HG03139 (cell line): ENCODE measurements around the gene CTU2.
"Not testable (repeated sequence)": the region's sequence is repeated elsewhere in the genome, so short reads cannot be mapped to it uniquely, and the experiment has no call there.

Experiments
- ATAC-seq: cut with Tn5 transposase; IDR thresholded peaks from one replicate; pipeline ENCODE4 v1.9.1; 2021; ENCODE audit not compliant: unreplicated experiment

Gene CTU2

GRCh38 chr16:88706229-88706964 is at the start of gene CTU2, which contains the start of gene RNF166:
CTU2 (plus strand) TSS chr16:88706503; CDS start chr16:88706531, 28 bp downstream.
RNF166 (minus strand) TSS chr16:88706408; CDS start chr16:88706325, 83 bp downstream.
- peak; percentile 53 for ATAC-seq

GRCh38 chr16:88657371-88657770 is 48.9 kb upstream of the CTU2 start:
- ATAC-seq, result no peak

DNA sequence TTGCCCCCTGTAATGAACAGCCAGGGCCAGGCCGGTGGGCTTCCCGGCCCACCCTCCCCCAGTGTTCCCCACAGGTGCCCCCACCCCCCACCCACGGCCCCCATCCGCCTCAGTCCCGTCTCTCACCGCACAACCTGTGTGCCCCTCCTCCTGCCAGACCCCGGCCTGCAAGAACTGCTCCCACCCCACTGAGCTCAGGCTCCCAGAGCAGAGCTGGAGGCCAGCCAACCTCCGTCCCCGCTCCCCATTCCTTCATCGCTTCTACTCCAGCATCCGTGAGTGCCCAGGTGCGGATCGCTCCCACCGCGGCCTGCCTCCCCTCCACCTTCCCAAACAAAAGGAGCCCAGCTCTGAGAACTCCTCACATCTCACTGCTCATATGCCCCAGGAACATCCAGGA is 47.6 kb upstream of the CTU2 start:
- ATAC-seq, result no peak

GRCh38 chr16:88659160-88659559 is 47.1 kb upstream of the CTU2 start:
- ATAC-seq, result no peak

DNA sequence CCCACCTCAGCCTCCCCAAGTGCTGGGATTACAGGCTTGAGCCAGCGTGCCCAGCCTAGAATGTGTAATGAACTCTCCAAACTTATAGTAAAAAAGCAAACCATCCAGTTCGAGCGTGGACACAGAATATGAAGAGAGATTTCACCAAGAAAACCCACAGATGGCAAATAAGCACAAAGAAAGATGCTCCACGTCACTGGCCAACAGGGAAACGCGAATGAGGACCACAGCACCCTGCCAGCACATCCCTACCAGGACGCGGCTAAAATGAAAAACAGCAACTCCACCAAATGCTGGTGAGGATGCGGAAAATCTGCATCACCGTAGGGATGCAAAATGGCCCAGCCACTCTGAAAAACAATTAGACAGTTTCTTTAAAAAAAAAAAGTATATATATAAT is 44.8 kb upstream of the CTU2 start:
- no peak for ATAC-seq

- no peak for ATAC-seq
Measured at GRCh38 chr16:88662222-88662842, 44.0 kb upstream of the CTU2 start.

- ATAC-seq, result peak; percentile 92
Measured at GRCh38 chr16:88662843-88663606, 43.3 kb upstream of the CTU2 start, which contains the start of gene MVD. MVD (minus strand) TSS chr16:88663091; CDS start chr16:88663080, 11 bp downstream.

DNA sequence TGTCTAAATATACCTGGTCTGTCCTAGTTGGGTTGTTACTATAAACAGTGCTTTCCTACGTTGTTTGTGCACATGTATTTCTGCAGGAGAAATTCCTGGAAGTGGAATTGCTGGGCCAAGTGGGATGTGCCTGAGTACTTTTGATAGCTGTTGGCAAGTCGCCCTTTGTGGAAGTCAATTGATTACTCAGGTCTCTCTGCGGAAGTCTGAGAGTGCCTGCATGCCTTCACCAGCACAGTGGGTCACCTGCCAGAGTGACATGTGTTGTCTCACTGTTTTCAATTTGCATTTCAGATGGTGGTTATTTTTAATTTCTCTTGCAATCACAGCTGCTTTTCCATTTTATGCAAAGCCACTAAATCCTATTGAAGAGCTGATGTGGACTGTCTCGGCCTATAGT is 41.2 kb upstream of the CTU2 start:
- ATAC-seq, result no peak

DNA sequence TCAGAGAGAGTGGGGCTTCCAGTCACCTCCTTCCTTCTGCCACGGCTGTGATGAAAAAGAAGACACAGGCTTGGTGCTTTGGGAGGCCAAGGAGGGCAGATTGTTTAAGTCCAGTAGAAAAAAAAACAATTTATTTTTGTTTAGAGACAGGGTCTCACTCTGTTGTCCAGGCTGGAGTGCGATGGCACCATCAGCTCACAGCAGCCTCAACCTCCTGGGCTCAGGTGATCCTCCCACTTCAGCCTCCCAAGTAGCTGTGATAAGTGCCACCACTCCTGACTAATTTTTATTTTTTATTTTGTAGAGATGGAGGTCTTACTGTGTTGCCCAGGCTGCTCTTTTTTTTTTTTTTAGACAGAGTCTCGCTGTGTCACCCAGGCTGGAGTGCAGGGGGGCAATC is 40.7 kb upstream of the CTU2 start:
- ATAC-seq, result no peak

DNA sequence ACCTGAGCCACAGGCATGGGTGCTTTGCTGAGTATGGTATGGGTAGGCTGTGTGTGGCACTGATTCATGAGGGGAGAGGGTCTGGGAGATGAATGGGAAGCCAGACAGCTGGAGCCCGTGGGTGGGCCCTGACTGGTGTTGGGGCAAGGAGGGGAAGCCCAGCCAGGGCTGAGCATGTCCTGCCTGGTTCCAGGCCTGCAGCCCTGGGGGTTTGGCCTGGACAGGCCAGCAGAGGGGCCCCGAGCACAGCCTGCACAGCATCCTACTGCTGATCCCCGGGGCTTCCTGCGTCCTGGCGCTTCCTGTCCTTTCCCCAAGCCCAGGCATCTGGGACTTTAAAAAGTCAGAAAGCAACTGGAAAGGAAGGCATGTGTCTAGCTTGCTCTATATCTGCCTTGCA is 38.8 kb upstream of the CTU2 start:
- ATAC-seq, result no peak

- ATAC-seq, result not testable (repeated sequence)
Measured at GRCh38 chr16:88669493-88669892, 36.8 kb upstream of the CTU2 start.

DNA sequence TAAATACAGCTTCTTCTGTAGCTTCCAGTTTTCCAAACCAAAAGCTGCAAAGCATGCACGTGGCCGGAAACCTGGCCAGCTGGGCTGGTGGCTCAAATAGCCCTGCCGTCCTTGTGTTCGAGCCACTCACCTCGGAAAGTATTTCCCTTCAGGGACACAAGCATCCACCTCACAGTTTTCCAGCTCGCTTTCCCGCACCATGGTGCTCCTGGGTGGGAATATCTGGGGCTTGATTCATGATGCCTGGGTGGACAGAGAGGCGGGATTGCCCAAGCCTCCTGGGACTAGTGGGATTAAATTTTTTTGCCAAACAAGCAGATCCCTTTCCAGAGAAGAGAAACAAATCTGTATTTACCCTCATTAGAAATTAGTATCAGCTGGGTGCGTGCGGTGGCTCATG is 36.3 kb upstream of the CTU2 start:
- ATAC-seq, result no peak

- ATAC-seq, result no peak
Measured at GRCh38 chr16:88671806-88672205, 34.5 kb upstream of the CTU2 start.

DNA sequence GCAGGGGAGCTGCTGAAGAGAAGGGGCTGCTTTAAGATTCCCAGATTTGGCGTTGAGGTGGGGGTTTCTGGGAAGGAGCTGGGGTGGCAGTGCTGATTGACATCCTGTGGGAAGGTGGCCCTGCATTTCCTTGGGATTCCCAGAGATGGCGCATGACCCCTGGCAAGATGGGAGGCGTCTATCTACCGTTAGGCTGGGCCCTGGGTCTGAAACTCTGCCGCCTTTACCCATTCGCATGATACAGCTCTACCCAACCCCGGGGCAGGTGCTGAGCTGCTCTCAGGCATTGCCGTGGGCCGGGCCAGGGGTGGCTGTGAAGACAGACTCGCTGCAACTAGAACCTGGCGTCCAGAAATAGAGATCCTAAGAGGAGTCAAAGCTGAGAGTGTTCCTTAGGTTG is 33.5 kb upstream of the CTU2 start:
- no peak for ATAC-seq

DNA sequence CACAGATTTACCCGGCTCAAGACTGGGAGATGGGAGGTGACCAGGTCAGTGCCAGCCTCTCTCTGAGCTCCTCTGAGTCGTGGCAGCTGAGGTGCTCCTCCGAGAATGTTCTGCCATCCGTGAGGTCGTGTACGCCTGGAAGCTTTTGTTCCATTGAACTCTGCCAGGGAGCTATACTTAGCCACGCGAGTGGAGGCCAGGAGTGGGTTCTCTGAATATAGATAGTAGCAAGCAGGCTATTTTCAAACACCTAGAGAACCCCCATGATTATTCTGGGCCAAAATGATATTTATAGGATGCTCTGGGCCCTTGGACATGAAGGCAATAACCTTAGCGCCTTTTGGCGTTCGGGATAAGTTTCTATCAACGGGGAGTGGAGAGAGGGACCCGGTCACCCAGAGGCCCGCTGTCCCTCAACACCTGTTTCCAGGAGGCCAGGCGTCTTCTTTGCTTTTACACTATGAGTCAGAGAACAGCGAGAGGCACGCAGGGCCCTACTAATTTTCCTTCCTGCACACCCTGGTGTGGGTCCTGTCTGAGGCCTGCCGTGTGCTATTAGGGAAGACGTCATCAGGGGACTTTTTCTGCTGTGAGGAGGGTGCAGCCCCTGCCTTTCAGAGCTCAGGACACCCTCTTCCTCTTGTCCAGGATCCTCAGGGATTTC is 32.5 kb upstream of the CTU2 start:
- ATAC-seq, result no peak

DNA sequence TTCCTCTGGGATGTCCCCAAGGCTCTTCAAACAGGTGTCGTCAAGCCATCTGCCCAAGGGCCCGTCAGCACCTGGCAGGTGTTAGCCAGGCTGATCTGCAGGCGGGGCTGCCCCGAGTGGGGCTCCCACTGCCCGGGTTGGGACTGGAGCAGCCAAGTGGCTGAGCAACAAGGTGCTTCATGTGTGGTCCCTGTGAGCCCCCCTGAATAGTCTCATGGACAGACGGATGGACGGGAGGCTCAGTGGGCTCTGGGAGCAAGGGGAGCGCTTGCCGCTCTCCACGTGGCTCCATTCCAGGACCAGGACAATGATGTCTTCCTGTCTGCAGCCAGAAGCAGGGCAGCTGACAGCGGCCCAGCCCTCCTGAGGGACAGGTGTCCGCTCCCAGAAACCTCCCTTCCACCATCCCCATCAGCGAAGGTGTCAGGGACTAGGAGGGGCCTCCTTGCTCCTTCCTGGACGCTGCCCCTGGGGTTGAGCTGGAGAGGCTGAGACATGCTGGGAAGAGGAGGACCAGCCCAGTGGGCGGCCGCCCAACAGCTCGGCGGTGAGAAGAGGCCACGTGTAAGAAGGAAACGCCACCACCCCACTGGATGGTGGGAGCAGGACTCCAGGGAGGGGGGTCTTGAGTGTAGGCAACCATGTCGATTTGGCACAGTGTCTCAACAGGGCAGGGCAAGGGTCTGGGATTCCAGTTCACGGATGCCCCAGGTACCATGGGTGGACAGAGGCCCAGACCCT is 29.6 kb upstream of the CTU2 start:
- no peak for ATAC-seq

- no peak for ATAC-seq
Measured at GRCh38 chr16:88677721-88678120, 28.6 kb upstream of the CTU2 start.

DNA sequence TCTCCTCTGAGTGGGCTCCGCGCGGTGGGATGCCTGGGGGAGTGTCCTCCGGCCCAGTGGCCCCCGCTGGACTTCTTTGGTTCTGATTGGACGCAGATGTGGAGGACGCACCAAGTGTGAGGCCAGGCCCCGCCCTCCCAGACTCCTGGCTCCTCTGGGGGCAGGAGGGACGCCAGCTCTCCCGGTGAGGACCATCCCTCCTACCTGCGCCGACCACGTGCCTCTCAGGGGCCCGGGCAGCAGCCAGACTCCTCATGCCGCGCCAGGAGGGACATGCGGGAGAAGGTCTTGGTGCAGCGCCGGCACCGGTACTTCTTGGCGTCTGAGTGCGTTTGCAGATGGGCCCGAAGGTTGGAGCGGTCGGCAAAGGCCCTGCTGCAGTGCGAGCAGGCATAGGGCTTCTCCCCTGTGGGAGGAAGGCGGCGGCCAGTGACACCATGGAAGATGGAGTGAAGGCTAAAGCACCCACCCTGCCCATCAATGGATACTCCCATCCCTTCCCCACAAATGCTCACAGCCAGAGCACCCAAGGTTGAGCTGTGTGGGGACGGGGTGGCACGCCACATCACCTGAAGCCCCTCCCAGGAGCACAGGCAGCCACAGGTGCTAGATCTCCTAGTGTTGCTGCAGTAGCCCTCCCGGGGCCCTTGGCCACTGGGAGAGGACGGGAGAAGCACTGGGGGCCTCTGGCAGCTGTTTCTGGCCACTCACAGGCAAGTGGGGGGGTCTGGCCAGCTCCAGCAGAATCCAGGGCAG is 27.9 kb upstream of the CTU2 start:
- no peak for ATAC-seq

DNA sequence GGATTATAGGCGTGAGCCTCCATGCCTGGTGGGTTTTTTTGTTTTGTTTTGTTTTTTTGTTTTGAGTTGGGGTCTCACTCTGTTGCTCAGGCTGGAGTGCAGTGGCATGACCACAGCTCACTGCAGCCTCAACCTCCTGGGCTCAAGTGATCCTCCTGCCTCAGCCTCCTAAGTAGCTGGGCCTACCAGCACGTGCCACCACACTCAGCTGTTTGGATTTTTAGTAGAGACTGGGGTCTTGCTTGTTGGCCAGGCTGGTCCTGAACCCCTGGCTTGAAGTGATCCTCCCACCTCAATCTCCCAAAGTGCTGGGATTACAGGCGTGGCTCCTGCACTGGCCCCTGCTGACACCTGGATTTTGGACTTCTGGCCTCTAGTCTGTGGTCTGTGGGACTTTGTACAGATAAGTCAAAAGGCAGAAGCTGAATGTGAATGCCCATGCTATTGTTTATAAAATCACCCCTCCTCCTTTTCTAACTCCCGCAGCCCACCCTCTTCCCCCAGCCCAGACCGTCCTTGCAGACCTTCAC is 25.7 kb upstream of the CTU2 start:
- ATAC-seq, result no peak
